ENCODE measurements around the gene ZFP62. TPM values are rescaled to one million over a fixed set of nuclear protein-coding genes. Genes with fewer than 3 reads are reported as not detected.
A peak's percentile ranks its signal among the peaks of the same experiment; 100 is the strongest.
"Not testable (repeated sequence)": the region's sequence is repeated elsewhere in the genome, so short reads cannot be mapped to it uniquely, and the experiment has no call there.

The ZFP62 gene
- 10.9 TPM for polyA plus RNA-seq (2013, experiment 1 of 2; ENCODE audit: insufficient read length)
- 14.9 TPM for polyA plus RNA-seq (2013, experiment 2 of 2; ENCODE audit: insufficient read length)

DNA sequence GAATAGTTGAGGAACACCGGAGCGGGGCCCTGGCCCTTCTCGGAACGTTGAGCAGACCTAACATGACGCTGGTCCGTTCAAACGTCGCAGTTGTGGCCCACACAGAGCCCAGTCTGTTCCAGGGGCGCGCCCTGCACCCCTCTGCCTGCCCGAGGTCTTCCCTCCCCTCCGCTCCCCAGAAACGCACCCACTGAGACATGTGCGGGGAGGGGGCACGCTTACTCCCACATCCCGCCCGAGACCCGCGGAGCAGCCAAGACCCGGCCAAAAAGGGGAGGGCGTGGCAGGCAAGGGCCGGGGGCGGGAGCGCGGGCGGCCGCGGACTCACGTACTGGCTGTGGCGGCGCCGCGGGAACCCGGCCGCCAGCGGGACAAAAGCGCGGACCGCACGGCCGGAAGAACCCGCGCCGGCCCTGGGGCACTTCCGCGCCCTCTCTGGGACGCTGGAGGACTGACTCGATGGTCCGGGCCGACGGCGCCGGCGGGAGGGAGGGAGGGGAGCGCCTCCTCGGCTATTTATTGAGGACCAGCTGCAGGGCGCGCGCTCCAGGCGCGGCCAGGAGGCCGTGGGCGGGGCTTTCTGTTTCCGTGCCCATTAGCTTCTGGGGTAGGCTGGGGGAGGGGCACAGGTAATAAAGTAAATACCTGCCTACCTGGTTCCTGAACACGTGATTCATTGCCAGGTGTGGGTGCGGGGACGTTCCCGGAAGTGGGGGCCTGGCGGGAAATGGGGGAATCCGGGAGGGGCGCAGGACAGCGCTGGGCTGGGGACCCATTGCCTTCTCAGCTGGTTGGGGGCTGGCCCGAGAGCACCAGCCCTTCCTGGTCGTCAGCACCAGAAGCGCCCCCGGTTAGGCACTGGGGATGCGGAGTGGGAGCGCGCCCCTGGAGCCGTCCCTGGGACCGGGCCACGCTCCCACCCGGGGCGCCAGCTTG is at the start of gene ZFP62:
Gene ZFP62 (minus strand): TSS at position 390 of the 936 bp plus-strand sequence. CDS start 57 bp downstream, at position 333.
- peak; percentile 92 for DNase-seq

DNA sequence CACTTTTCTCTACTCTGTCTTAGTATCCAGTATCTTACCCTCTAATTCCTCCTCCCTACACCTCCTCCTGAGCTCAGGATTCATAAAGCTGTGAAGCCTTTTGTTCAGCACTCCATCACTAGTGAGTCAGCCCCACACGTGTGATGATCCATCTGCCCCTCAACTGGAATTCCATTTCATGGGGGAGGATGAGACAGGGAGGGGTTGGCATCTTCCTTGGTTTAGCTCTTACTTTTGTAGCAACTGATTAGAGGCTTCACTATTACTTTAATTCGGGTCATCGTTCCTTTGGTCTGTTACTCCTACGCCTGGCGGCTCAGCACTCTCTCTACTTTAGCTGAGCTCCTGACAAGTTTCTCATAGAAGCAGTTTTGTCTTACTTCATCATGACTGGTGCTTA is 49.7 kb upstream of the ZFP62 start:
- DNase-seq, result no peak

DNA sequence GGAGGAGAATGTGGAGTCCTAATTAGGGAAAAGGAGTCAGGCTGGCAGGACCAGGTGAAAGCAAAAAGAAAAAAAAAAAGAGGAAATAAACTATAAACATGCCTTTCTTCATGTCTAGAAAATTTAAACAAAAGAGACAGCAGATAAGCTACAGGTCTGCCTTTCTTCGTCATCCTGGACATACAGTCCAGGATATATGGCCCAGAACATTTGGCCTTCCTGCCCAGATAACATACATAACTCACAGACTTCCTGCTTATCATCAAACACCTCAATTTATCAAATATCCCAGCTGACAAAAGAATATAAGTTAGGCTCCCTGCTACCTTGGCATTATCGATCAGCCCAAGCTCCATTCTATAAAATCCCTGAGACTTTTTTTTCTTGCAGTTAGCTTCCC is 49.1 kb upstream of the ZFP62 start:
- DNase-seq, result no peak

DNA sequence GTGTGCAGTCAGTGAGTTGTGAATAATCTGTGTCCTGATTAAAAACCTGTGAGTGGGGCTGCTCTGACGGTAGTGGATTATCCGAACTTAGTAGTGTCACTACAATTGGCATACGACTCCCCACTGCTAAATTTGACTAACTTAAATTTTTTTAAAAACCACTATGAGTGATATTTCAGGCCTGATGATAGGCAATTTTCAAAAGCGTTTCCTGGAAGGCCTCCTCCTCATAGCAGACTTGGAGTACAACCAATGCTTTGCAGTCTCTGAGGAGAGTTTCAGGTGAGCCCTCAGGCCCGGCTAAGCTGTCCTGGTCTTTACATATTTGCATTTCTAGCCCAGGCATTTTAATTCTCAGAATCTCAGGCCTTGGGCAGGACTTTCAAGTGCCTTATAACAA is 48.7 kb upstream of the ZFP62 start:
- DNase-seq, result no peak

DNA sequence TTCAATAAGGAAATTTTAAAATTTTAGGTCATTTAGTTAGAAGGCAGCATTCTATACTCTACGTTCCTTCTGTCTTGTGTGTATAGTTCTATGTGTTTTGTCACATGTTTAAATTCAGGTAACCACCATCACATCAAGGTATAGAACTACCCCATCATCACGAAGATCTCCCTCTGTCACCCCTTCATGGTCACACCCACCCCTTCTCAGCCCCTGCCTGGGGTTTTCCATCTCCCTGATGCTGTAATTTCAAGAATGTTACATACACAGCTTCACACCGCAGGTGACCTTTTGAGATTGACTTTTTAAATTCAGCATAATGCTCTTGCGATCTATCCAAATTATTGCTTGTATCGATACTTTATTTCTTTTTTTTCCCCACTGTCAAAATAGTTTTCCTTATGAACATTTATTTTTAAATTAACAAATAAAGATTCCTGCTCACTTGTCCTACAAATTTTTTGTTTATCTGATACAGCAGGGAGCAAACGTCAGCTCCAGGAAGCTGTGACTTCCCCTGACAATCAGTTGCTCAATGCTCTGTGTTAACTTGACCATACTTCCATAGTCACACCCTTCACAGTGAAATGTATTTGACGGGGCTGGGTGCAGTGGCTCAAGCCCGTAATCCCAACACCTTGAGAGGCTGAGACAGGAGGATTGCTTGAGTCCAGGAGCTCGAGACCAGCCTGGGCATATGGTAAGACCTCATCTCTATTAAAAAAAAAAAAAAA is 48.1 kb upstream of the ZFP62 start:
- DNase-seq, result no peak

DNA sequence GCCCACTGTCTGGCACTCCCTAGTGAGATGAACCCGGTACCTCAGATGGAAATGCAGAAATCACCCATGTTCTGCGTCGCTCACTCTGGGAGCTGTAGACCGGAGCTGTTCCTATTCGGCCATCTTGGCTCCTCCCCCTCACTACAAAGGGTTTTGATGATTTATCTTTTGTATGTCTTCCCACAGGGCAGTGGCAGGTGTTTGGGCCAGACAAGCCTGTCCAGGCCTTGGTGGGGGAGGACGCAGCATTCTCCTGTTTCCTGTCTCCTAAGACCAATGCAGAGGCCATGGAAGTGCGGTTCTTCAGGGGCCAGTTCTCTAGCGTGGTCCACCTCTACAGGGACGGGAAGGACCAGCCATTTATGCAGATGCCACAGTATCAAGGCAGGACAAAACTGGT is 47.3 kb upstream of the ZFP62 start:
- DNase-seq, result no peak

DNA sequence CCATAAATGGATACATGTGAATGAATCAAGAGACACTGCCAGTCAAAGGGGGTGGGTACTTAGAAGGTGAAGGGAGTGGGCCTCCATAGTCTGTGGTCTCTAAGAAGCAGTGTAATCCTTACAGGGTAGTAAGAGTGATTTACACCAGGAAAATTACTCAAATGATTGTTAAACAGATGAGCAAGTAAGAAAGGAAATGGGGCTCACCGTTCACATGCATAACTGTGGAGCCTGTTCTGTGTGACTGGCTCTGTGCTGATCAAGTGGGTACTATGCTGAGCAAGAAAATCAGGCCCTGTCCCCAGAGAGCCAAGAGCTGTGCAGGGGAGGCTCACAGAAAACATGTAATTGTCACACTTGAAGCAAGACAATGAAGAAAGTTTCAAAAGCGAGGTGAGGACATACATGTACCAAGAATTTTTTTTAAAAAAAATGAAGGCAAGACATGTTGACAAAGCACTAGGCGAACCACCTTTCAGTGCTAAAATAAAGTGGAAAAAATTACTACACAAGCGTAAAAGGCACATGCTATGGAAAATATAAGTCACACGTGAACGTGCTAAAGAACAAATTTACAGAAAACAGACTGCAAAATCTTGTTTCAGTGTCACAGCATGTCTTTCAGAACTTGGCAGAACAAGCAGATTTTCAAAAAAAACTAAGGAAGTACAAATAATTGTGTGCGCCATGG is 40.4 kb upstream of the ZFP62 start:
- DNase-seq, result no peak

DNA sequence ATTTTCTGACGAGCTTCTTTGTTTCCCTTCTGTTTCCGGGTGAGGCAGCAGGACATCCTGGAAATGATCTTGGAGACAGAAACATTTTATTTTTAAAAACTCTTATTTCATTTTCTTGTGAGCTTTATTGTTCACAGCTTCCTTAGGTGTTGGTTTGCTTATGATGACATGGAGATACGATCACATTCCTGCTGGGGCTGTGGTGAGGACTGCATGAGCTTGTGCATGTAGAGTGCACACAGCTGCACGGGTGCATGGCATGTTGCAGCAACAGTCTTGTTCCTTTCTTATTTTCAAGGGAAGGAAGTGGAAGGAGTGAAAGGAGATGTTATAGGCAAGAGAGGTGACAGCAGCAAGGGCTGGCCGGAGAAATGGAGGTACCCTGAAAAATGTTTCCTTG is 39.1 kb upstream of the ZFP62 start:
- DNase-seq, result no peak

DNA sequence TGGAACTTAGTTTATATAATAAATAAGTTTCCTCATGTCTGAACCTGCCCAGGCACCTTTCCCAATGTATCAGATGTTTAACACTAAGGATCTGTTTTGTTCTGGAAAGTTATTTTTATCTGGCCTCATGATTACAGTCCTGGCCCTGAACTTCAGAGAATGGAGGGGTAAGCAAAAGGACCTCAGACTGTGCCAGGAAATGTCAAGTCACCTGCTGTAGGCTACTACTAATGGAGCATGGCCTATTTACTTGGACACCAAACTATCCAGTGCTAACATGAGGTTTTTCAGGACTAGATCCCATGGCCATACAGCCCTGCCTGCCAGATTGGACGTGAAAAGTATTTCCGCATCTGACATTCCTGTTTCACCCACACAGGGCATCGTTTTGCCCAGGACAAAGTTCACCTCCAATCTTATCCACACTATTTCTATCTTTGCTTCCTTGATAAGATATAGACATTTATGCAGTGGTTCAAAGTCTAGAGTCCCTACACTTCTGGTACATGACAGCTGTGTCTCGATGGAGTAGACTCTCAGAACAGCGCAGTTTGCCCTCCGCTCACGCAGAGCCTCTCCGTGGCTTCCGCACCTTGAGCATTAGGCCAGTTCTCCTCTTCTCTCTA is 37.7 kb upstream of the ZFP62 start, which contains the start of gene BTNL8:
Gene BTNL8 (plus strand): TSS at position 539 of the 626 bp plus-strand sequence. CDS start 152 bp downstream, outside the sequence.
- DNase-seq, result no peak

DNA sequence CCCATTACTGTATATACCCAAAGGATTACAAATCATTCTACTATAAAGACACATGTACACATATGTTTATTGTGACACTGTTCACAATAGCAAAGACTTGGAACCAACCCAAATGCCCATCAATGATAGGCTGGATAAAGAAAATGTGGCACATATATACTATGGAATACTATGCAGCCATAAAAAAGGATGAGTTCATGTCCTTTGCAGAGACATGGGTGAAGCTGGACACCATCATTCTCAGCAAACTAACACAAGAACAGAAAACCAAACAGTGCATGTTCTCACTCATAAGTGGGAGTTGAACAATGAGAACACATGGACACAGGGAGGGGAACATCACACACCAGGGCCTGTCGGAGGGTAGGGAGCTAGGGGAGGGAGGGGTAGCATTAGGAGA is 34.3 kb upstream of the ZFP62 start:
- DNase-seq, result not testable (repeated sequence)

DNA sequence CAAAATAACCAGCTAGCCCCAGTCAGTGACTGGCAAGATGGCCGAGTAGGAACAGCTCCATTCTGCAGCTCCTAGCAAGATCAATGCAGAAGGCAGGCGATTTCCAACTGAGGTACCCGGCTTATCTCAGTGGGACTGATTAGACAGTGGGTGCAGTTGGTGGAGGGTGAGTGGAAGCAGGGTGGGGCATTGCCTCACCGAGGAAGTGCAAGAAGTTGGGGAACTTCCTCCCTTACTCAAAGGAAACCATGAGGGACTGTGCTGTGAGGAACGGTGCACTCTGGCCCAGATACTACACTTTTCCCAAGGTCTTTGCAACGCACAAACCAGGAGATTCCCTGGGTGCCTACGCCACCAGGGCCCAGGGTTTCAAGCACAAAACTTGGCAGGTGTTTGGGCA is 28.3 kb upstream of the ZFP62 start:
- no peak for DNase-seq

DNA sequence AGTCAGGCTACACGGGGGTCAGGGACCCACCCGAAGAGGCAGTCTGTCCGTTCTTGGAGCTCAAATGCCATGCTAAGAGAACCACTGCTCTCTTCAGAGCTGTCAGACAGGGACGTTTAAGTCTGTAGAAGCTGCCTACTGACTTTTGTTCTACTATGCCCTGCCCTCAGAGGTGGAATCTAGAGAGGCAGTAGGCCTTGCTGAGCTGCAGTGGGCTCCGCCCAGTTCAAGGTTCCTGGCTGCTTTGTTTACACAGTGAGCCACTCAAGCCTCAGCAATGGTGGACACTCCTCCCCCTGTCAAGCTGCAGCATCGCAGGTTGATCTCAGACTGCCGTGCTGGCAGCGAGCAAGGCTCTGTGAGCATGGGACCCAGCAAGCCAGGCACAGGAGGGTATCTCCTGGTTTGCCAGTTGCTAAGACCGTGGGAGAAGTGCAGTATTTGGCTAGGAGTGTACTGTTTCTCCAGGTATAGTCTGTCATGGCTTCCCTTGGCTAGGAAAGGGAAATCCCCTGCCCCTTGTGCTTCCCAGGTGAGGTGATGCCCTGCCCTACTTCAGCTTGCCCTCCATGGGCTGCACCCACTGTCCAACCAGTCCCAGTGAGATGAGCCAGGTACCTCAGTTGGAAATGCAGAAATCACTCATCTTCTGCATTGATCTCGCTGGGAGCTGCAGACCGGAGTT is 24.9 kb upstream of the ZFP62 start:
- DNase-seq, result not testable (repeated sequence)

DNA sequence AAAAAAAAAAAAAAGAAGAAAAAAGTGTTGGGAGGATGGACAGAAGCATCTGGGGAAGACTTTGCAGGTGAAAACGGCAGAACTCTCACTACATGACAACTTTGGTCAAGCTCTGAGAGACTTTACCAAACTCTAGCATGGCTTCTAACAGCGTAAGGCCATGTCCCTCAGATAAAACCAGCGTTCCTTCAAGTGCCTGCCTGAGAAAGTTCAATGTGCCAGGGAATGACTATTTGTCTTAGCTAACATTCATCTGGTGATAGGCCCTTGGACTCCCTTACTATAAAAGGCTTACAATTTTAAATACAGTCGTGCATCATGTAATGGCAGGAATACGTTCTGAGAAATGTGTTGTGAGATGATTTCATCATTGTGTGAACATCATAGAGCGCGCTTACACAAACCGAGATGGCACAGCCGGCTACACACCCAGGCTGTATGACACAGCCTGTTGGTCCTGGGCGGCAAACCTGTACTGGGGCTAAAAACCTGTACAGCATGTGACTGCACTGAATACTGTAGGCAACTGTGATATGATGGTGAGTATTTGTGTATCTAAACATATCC is 14.9 kb upstream of the ZFP62 start:
- DNase-seq, result no peak

DNA sequence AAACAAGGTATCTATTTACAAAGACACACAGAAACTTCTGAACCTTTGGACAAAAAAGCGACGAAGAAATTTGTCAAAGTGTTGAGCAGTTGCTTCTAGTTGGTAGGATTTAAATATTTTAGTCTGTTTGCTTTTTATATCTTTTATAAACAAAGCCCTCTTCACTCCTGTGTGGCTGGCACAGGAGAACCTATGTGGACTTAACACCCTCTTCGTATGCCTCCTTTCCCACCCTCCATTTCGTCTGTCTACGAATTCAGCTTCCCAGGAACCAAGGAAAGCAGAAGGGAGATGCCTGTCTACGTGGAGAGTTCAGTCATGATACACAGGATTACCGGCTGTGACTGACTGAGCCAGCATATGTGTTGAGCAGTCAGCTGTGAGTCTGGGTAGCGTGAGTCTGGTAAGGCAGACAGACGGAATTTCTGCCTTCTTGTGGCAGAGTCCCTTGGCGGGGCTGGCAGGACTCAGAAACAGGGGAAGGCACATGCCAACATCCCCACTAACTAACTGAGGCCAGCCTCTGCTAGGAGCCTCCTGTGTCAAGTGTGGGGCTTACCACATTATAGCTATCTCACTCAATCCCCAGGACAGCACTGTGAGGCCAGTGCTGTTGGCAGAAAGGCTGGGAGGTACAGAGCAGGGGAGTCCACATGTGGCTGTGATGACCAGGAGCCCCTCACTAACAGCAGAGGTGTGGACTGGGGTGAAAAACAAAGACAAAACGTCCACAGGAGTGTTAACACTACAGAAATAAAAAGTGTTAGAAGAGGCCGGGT is 13.9 kb upstream of the ZFP62 start:
- no peak for DNase-seq

DNA sequence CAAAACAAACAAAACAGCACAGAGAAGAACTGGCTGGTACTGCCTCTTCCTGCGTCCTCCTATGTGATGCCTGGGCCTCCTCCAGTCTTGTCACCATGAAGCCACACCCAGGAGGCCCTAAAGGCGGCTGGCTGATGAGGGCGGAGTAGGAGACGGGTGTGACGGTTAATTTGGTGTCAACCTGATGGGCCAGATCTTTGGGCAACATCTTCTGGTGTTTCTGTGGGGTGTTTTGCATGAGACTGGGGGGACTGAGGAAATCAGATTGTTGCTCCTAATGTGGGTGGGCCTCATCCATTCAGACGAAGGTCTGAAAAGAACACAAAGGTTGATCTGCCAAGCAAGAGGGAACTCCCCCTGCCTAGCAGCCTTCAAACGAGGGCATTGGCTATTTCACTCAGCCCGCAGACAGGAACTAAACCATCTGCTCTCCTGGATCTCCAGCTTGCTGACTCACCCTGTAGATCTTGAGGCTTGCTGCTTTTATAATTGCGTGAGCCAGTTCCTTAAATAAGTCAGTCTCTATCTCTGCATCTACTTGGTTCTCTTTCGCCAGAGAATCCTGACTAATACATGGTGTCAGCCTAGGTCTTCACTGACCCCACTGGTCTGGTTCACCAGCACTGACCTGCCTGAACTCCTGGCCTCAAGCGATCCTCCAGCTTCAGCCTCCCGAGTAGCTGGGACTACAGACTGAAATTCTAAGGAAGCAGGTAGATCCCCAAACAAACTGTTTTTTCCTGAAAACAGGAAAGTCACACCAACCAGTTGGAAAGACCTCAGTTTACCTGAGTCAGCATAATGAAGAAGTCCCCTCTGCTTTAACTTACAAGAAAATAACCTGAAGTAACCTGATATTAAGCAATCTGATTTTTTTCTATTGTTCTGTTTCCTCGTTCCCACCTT is 12.8 kb upstream of the ZFP62 start:
- DNase-seq, result peak; percentile 7

DNA sequence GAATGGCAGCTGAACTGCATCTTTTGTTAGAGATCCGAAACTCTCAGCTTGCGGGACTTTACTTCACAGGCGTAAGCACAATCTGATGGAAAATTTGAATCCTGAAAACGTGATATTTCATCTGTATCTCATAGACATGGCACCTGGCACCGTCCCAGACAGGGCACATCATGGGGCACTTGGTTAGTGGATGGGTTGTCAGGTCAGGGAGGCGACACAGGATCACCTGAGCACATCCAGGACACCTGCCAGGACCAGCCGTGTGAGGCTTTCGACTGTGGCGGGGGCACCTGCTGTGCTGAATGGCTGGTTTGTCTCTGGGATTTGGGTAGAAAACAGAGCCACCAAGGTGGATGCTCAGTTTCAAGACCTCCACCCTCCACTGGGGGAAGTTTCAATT is 11.3 kb upstream of the ZFP62 start:
- no peak for DNase-seq

DNA sequence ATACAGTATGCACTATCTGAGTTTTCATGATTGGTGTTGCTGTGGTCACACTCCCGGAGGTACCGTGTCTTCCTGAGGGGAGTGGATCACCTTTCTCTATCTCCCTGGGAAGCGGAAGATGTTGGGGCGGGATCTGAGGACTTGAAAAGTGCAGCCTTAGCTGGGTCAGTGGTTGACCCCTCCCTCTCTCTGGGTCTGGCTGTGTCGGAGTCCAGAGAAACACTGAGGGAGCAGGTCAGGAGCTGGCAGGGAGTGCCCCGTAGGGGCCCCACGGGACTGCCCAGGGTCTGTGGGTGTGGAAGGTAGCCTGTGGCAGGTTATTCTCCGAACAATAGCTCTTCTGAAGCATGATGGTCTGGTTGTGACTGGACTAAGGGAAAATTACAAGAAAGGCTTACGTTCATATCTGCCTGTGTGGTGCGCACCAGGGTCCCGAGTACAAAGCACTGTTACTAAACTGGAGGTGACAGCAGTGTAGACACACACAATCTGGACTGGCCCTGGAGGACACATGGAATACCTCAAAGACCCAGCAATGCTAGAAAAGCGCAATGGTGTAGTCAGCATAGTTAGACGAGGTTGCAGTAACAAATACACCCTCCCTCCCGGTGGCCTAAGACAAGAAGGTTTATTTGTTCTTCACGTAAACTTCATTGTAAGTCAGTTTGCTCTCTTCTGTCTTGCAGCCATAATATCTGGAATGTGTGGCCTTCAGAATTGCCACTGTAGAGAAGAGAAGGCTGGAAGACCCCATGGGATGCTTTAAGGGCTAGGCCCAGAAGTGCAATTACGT is 9.4 kb upstream of the ZFP62 start:
- DNase-seq, result no peak

DNA sequence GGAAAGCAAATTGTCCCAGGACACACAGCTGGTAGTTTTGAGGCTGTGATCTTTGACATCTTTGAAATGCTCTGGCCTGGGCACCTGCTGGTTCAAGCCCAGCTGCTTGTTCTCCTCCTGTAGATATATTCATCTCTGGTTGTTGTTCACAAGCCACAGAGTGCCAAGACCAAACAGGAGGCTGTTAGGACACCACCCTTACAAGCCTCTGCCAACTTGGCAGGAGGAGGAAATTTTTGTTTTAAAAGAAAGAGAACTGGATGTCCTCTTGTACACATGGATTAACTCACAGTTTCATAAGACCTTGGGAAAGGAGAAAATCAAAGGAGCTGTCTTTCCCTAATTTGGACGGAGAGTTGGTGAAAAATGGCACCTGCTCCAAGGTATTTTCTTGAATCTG is 8.5 kb upstream of the ZFP62 start:
- DNase-seq, result no peak

DNA sequence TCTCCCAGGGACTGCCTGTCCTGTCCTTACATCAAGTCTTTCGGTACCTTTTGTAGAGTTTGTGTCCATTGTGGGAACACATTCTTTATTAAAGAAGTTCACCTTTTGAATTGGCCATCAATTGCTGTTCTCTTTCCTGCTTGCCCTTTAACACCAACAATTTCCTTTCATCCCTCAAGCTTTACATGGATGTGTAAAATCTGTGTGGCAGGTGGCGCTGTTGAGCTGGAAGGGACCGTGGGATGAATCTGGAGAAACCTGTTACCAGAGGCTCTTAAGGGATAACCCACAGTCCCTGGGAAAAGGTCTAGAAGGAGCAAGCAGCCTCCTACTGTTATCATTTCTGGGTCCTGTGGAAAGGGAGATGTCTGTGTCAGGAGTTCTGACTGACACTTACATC is 7.9 kb upstream of the ZFP62 start:
- peak; percentile 66 for DNase-seq

Measured in fibroblast of skin of back (primary cell).